Urinary bladder (tissue), 4 donors: ENCODE results near the gene C5AR1. TPM values are rescaled to one million over a fixed set of nuclear protein-coding genes. Genes with fewer than 3 reads are reported as not detected.
"Not testable (repeated sequence)": the region's sequence is repeated elsewhere in the genome, so short reads cannot be mapped to it uniquely, and the experiment has no call there.

Experiments used
- DNase-seq: peaks from one replicate; pipeline ENCODE4 v3.0.0-alpha.2; 2015; ENCODE audit errors: extremely low spot score
- H3K27ac ChIP-seq: one replicate; pipeline ENCODE4 v1.5.1; 2013; ENCODE audit warnings: low read depth, mild to moderate bottlenecking, moderate library complexity
- H3K36me3 ChIP-seq: one replicate; pipeline ENCODE4 v1.6.1; 2013; ENCODE audit warnings: mild to moderate bottlenecking, moderate library complexity; ENCODE audit not compliant: insufficient read depth
- H3K4me1 ChIP-seq: one replicate; pipeline ENCODE4 v1.6.1; 2013; ENCODE audit warnings: mild to moderate bottlenecking, moderate library complexity; ENCODE audit not compliant: insufficient read depth
- H3K4me3 ChIP-seq: one replicate; pipeline ENCODE4 v1.5.1; 2013; ENCODE audit warnings: low read depth, low read length
- WGBS: extraction: QIAGEN DNeasy Blood & Tissue Kit; methylation state at CpG from one replicate; pipeline ENCODE4 v1.1.7; 2013; 5-methylcytosine and 5-hydroxymethylcytosine counted together
- polyA plus RNA-seq: library from polyadenylated mRNA; stranded (reverse); fragments of 200-250 nt; gene quantifications from one replicate; pipeline ENCODE4 v1.2.3, GENCODE V29; 2013
- total RNA-seq: library from RNA; depleted of rRNA; stranded (reverse); fragments of >200 nt; gene quantifications from one replicate; pipeline ENCODE4 v1.2.3, GENCODE V29; 2014
- donor health status: healthy with polysubstance abuse.
- donor health status: healthy.

The C5AR1 gene
- total and polyA plus RNA-seq, 2 donors = 1.8 to 19.0 TPM

DNA sequence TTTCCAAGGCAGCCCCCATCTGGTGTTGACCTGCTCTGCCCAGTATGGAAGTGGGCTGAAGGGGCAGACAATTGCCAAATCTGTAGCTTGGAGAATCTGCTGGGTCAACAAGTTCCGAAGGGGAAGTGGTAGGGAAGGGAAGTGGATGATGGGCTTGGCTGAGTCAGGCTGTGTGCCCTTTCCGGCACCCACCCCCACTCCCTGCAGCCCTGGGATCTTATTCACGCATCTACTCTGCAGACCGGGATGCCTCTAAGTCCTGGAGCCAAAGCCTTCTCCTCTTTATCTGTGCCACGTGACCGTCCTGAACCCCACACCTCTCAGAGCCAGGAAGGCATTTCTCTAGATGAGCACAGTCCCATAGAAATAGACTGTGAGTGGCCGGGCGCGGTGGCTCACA is 14.8 kb downstream of the C5AR1 start:
- DNase-seq = no peak

GRCh38 chr19:47330466-47330869 is 20.8 kb downstream of the C5AR1 start:
- H3K36me3 ChIP-seq = no peaks in the 10 kb centered on the region
- peak overlapping the region; percentile 67 for H3K27ac ChIP-seq
- WGBS = 31% methylated on average over 9 of the region's 9 CpGs
- no peak for DNase-seq
- H3K4me3 ChIP-seq = no peak overlapping the region
- H3K4me1 ChIP-seq = no peaks in the 10 kb centered on the region

More for the DNA sequence above, 14.8 kb downstream of the C5AR1 start:
- H3K4me3 ChIP-seq = no peak overlapping the region
- H3K36me3 ChIP-seq = no peaks in the 10 kb centered on the region
- 51% methylated on average over 9 of the region's 9 CpGs for WGBS
- no peaks in the 10 kb centered on the region for H3K4me1 ChIP-seq
- H3K27ac ChIP-seq = no peak overlapping the region

DNA sequence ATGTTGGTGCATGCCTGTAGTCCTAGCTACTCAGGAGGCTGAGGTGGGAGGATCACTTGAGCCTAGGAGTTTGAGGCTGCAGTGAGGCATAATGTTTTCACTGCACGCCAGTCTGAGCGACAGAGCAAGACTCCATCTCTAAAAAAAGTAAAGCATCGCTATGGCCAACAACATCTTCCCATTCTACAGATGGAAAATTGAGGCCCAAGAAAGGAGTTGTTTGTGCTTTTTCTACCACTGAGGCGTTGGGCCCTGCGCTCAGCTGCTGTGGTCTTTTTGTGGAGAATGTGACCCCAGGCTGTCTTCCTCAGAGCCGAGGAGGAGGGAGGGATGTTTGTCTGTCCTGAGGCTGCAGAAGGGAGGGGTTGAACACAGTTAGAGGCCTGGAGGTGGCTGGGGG is 21.8 kb downstream of the C5AR1 start:
- DNase-seq = no peak
- no peak overlapping the region for H3K4me3 ChIP-seq
- H3K27ac ChIP-seq = no peak overlapping the region
- H3K36me3 ChIP-seq = no peaks in the 10 kb centered on the region
- H3K4me1 ChIP-seq = no peaks in the 10 kb centered on the region
- 87% methylated on average over 6 of the region's 6 CpGs for WGBS

DNA sequence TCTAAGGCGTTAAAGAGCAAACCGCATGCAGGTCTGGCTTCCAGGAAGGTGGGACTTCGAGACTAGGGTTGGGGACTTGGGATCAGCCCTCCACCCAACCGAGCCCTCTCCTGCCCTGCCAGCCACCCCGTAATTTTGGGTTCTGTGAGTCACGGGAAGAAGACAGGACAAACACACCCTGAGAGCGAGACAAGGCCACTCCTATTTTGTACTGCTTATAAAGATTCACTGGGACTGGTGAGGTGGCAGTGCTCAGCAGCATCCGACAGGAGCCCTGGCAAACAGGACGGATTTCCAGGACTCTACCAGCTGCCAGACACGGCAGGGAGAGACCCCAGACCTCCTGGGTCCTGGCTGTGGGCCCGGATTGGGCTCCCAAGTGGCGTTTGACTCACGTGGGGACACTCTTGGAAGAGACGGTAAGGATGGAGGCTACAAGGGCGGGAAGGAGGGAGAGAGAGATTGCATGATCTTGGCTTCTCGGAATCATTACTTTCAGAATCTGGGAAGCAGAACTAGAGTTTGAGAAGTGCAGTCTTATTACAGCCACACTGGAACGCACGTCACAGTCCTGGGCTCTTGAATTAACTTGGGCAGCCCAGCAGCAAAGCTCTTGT is 22.4 kb downstream of the C5AR1 start, which contains the start of gene C5AR2:
C5AR2 (plus strand) TSS at position 245 of the 617 bp plus-strand sequence. CDS start 8,625 bp downstream, outside the sequence.
- no peaks in the 10 kb centered on the region for H3K4me1 ChIP-seq
- no peak for DNase-seq
- H3K27ac ChIP-seq = no peak within 1 kb of the TSS
- no peak within 1 kb of the TSS for H3K4me3 ChIP-seq
- H3K36me3 ChIP-seq = no peaks in the 10 kb centered on the region
- 44% methylated on average over 18 of the region's 18 CpGs for WGBS

DNA sequence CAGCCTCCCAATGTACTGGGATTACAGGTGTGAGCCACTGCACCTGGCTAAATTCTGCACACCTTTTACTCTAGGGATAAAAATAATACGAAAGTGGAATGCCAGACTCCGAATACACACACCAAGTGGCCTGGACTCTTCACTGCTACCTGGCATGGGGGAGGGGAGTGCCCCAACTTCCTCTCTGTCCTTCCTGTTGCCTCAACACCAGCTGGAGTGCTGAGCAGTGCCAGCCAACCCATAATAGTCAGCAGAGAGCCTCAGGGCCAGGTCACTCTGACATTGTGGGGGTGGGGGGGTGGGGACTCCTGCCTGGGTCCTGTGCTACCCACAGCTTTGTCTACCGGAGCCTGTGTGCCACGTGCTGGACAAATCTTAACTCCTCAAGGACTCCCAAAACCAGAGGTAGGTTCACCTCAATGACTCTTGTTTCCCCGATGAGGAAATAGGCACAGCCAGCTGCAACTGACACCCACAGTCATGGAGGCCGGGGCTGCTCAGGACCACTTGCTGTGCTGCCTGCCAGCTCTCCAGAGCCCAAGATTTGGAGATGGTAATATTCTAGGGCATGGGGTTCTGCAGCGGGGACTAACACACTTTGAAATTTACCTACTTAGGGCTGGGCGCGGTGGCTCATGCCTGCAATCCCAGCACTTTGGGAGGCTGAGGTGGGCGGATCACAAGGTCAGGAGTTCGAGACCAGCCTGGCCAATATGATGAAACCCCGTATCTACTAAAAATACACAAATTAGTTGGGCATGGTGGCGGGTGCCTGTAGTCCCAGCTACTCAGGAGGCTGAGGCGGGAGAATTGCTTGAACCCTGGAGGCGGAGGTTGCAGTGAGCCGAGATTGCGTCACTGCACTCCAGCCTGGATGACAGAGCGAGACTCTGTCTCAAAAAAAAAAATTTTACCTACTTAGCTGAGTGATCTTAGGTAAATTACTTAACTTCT is 27.4 kb downstream of the C5AR1 start:
- WGBS = 77% methylated on average over 18 of the region's 18 CpGs
- not testable (repeated sequence) for H3K4me3 ChIP-seq, H3K4me1 ChIP-seq, H3K36me3 ChIP-seq, H3K27ac ChIP-seq, DNase-seq

- 79% methylated on average over 10 of the region's 10 CpGs for WGBS
- H3K4me1 ChIP-seq = no peaks in the 10 kb centered on the region
- no peak for DNase-seq
- H3K36me3 ChIP-seq = no peaks in the 10 kb centered on the region
- no peak overlapping the region for H3K27ac ChIP-seq
- H3K4me3 ChIP-seq = no peak overlapping the region
These were observed 29.7 kb downstream of the C5AR1 start for GRCh38 chr19:47339196-47339880.

GRCh38 chr19:47340477-47341208 is 31.0 kb downstream of the C5AR1 start:
- Histone ChIP-seq H3K4me3 (no peak overlapping the region), H3K36me3 (no peaks in the 10 kb centered on the region), H3K27ac (no peak overlapping the region), H3K4me1 (no peaks in the 10 kb centered on the region)
- DNase-seq = no peak
- 92% methylated on average over 29 of the region's 29 CpGs for WGBS

- WGBS = 91% methylated on average over 4 of the region's 4 CpGs
- Histone ChIP-seq H3K27ac (no peak overlapping the region), H3K4me1 (no peaks in the 10 kb centered on the region), H3K36me3 (no peaks in the 10 kb centered on the region), H3K4me3 (no peak overlapping the region)
- DNase-seq = no peak
These were observed 32.1 kb downstream of the C5AR1 start for GRCh38 chr19:47341734-47342133.

DNA sequence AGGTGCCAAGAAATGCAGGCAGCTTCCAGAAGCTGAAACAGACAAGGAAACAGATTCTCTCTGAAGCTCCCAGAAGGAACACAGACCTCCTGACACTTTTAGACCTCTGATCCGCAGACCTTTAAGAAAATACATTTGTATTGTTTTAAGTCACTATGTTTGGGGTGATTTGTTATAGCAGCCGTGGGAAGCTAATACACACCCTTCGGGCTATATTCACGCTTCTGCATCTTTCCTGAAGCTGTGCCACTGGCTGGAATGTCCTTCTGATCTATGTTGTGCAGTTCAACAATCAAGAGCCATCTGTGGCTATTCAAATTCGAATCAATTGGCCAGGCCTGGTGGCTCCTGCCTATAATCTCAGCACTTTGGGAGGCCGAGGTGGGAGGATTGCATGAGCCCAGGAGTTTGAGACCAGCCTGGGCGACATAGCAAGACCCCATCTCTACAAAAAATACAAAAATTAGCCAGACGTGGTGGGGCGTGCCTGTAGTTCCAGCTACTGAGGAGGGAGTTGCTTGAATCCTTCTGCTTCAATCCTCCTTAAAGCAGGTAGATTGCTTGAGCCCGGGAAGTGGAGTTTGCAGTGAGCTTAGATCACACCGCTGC is 33.6 kb downstream of the C5AR1 start:
- DNase-seq = no peak
- H3K27ac ChIP-seq = no peak overlapping the region
- H3K4me1 ChIP-seq = no peaks in the 10 kb centered on the region
- no peaks in the 10 kb centered on the region for H3K36me3 ChIP-seq
- 84% methylated on average over 11 of the region's 11 CpGs for WGBS
- H3K4me3 ChIP-seq = no peak overlapping the region

DNA sequence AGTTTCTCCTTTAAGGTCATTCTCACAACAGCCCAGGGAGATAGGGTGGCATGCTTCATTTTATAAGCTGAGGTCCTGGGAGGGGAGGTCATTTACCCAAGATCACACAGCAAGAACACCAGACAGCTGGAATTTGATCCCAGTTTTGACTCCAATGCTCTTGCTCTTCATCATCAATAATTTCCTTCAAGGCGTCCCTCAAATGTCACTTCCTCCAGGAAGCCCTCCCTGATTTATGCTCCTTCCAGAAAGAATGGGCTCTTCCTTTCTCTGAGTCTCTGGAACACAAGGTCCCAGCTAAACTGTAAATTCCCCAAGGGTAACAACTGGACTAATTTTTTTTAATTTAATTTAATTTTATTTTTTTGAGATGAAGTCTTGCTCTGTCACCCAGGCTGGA is 34.8 kb downstream of the C5AR1 start:
- Histone ChIP-seq H3K36me3 (no peaks in the 10 kb centered on the region), H3K4me1 (no peaks in the 10 kb centered on the region), H3K4me3 (no peak overlapping the region), H3K27ac (no peak overlapping the region)
- 92% methylated on average over 1 of the region's 1 CpG for WGBS
- DNase-seq = no peak

- DNase-seq, H3K36me3 ChIP-seq, H3K4me1 ChIP-seq, H3K27ac ChIP-seq, H3K4me3 ChIP-seq: not testable (repeated sequence)
- WGBS = 92% methylated on average over 6 of the region's 6 CpGs
These were observed 36.4 kb downstream of the C5AR1 start for GRCh38 chr19:47346024-47346423.

GRCh38 chr19:47348819-47349795 is 39.4 kb downstream of the C5AR1 start, which contains the start of gene DHX34:
Gene DHX34, plus strand, starts transcription at chr19:47349315. Its CDS starts 3,716 bp downstream, at chr19:47353031.
- Histone ChIP-seq H3K4me3 (peak within 1 kb of the TSS; percentile 68), H3K36me3 (peaks cover 2% of the 10 kb centered on the region), H3K4me1 (no peaks in the 10 kb centered on the region), H3K27ac (no peak within 1 kb of the TSS)
- 3% methylated on average over 63 of the region's 63 CpGs for WGBS
- peak; percentile 97 for DNase-seq
